ENCODE data around the gene MANSC1.

MANSC1 gene

GRCh38 chr12:12282761-12283425 lies 67.1 kb downstream of the MANSC1 start:
- H3K27ac ChIP-seq (ENCODE audit: low read depth, low read length): no peak overlapping the region
- H4K20me1 ChIP-seq (ENCODE audit: control insufficient read depth, insufficient read depth, low read depth, low read length): no peaks in the 10 kb centered on the region
- H3K36me3 ChIP-seq (ENCODE audit: control insufficient read depth, low read length): no peaks in the 10 kb centered on the region
- TF ChIP-seq EZH2phosphoT487 (IDR thresholded peaks at IDR 0.05; ENCODE audit: borderline replicate concordance, low read length) (no peak), CTCF (IDR thresholded peaks at IDR 0.05; ENCODE audit: low read depth, low read length, poor library complexity, severe bottlenecking) (no peak)
- no peaks in the 10 kb centered on the region for H3F3A ChIP-seq (ENCODE audit: control insufficient read depth, insufficient read depth)
- no peaks in the 10 kb centered on the region for H3K4me1 ChIP-seq (ENCODE audit: control insufficient read depth, low read length)
- H3K9me3 ChIP-seq (ENCODE audit: control insufficient read depth, insufficient read depth, low read length): no peaks in the 10 kb centered on the region
- H3K79me2 ChIP-seq (ENCODE audit: control insufficient read depth, low read length): no peaks in the 10 kb centered on the region
- peaks cover 14% of the 10 kb centered on the region for H3K27me3 ChIP-seq (ENCODE audit: control insufficient read depth, low read length)
- no peak overlapping the region for H3K4me2 ChIP-seq (ENCODE audit: low read length)
- H3K9me2 ChIP-seq (replicated peaks; ENCODE audit: control insufficient read depth, low read length): no peaks in the 10 kb centered on the region
- no peak overlapping the region for H3K4me3 ChIP-seq (ENCODE audit: low read length)

GRCh38 chr12:12282202-12282601 lies 67.8 kb downstream of the MANSC1 start:
- no peak overlapping the region for H3K4me3 ChIP-seq (ENCODE audit: low read length)
- H3K36me3 ChIP-seq (ENCODE audit: control insufficient read depth, low read length): no peaks in the 10 kb centered on the region
- peaks cover 14% of the 10 kb centered on the region for H3K27me3 ChIP-seq (ENCODE audit: control insufficient read depth, low read length)
- H3K4me1 ChIP-seq (ENCODE audit: control insufficient read depth, low read length): no peaks in the 10 kb centered on the region
- H3K79me2 ChIP-seq (ENCODE audit: control insufficient read depth, low read length): no peaks in the 10 kb centered on the region
- H3K9me3 ChIP-seq (ENCODE audit: control insufficient read depth, insufficient read depth, low read length): no peaks in the 10 kb centered on the region
- no peaks in the 10 kb centered on the region for H3F3A ChIP-seq (ENCODE audit: control insufficient read depth, insufficient read depth)
- no peak overlapping the region for H3K4me2 ChIP-seq (ENCODE audit: low read length)
- H4K20me1 ChIP-seq (ENCODE audit: control insufficient read depth, insufficient read depth, low read depth, low read length): no peaks in the 10 kb centered on the region
- no peaks in the 10 kb centered on the region for H3K9me2 ChIP-seq (replicated peaks; ENCODE audit: control insufficient read depth, low read length)
- TF ChIP-seq CTCF (IDR thresholded peaks at IDR 0.05; ENCODE audit: low read depth, low read length, poor library complexity, severe bottlenecking): no peak
- no peak overlapping the region for H3K27ac ChIP-seq (ENCODE audit: low read depth, low read length)

GRCh38 chr12:12281134-12281533 lies 68.9 kb downstream of the MANSC1 start:
- H3K4me2 ChIP-seq (ENCODE audit: low read length): no peak overlapping the region
- H3K9me2 ChIP-seq (replicated peaks; ENCODE audit: control insufficient read depth, low read length): no peaks in the 10 kb centered on the region
- H3F3A ChIP-seq (ENCODE audit: control insufficient read depth, insufficient read depth): no peaks in the 10 kb centered on the region
- H4K20me1 ChIP-seq (ENCODE audit: control insufficient read depth, insufficient read depth, low read depth, low read length): no peaks in the 10 kb centered on the region
- H3K27me3 ChIP-seq (ENCODE audit: control insufficient read depth, low read length): peaks cover 14% of the 10 kb centered on the region
- H3K27ac ChIP-seq (ENCODE audit: low read depth, low read length): no peak overlapping the region
- H3K4me3 ChIP-seq (ENCODE audit: low read length): no peak overlapping the region
- no peaks in the 10 kb centered on the region for H3K4me1 ChIP-seq (ENCODE audit: control insufficient read depth, low read length)
- no peaks in the 10 kb centered on the region; the same call in 1 of the 2 replicates for H3K9me3 ChIP-seq (ENCODE audit: control insufficient read depth, insufficient read depth, low read length)
- H3K36me3 ChIP-seq (ENCODE audit: control insufficient read depth, low read length): no peaks in the 10 kb centered on the region
- no peaks in the 10 kb centered on the region for H3K79me2 ChIP-seq (ENCODE audit: control insufficient read depth, low read length)
- TF ChIP-seq EZH2phosphoT487 (IDR thresholded peaks at IDR 0.05; ENCODE audit: borderline replicate concordance, low read length) (no peak), CTCF (IDR thresholded peaks at IDR 0.05; ENCODE audit: low read depth, low read length, poor library complexity, severe bottlenecking) (no peak)

Measured in DOHH2 (cell line).